ENCODE results near the gene BMPR1B. TPM values are rescaled to one million over a fixed set of nuclear protein-coding genes. Genes with fewer than 3 reads are reported as not detected.

BMPR1B gene
- total and polyA plus RNA-seq, 9 of the 15 experiments (the other 6 are each of a cell fraction or from before 2014, with no cell fraction given), result 0.01 TPM; not detected in 8

DNA sequence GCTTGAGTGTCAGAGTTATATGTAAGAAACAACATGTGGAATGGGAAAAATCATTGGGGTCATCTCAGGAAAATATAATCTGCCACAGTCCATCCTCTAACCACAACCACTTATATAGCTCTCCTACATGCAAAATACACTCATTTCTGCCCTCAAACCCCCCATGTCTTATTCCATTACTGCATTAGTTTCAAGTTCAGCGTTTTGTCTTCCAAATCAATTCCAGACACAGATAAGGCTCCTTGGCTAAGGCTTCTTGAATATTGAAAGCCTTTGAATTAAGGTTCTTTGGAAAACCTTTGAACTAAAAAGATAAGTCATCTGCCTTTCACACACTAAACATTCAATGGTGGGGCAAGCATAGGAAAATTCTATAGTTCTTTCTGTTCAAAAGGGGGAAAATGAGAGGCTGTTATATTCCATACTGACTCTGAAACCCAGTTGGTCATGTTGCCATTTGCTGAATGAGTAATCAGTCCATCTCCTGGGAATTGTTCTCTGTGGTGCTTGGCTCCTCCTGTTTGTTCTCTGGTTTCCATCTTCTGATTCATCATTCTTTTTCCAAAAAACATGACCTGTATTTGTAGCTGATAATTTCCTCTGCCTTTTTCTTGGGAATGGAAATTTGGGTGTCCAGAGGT is 218.7 kb downstream of the BMPR1B start:
- Histone ChIP-seq H3K36me3 (ENCODE audit: control insufficient read depth, insufficient read depth, low read length) (no peaks in the 10 kb centered on the region), H3K4me1 (replicated peaks in 1 of 2; ENCODE audit: control insufficient read depth in 2 of 2, insufficient read depth in 2 of 2, low read length in 2 of 2) (no peaks in the 10 kb centered on the region), H3K9me1 (ENCODE audit: control insufficient read depth, insufficient read depth, low read length) (no peaks in the 10 kb centered on the region), H3K4me3 (no peak overlapping the region), H2AFZ (ENCODE audit: low read depth, low read length) (no peak overlapping the region), H3K27ac (ENCODE audit: extremely low read depth, low read depth, low read length) (no peak overlapping the region), H3K9ac (ENCODE audit: insufficient read depth in 1 of 2, low read depth in 2 of 2, low read length in 2 of 2) (no peak overlapping the region), H3K79me2 (ENCODE audit: control insufficient read depth, insufficient read depth, low read length) (no peaks in the 10 kb centered on the region), H3K4me2 (ENCODE audit: insufficient read depth, low read length) (no peak overlapping the region), H4K20me1 (replicated peaks; ENCODE audit: control insufficient read depth, insufficient read depth, low read length) (no peaks in the 10 kb centered on the region), H3K9me3 (replicated peaks; ENCODE audit: control insufficient read depth, insufficient read depth, low read depth, low read length) (no peaks in the 10 kb centered on the region), H3K27me3 (ENCODE audit: control insufficient read depth in 2 of 2, insufficient read depth in 2 of 2, low read length in 2 of 2) (no peaks in the 10 kb centered on the region)
- TF ChIP-seq TSC22D4 (tag; IDR thresholded peaks at IDR 0.05) (no peak), RBM15 (IDR thresholded peaks at IDR 0.05; ENCODE audit: insufficient read depth, low read length) (no peak), POLR3G (IDR thresholded peaks at IDR 0.05; ENCODE audit: extremely low read depth, insufficient read length, insufficient replicate concordance) (no peak), E2F3 (CRISPR knock-in tag; IDR thresholded peaks at IDR 0.05) (no peak), GATAD2B (IDR thresholded peaks at IDR 0.05; ENCODE audit: borderline replicate concordance) (no peak), ZNF57 (CRISPR knock-in tag; IDR thresholded peaks at IDR 0.05) (no peak), PTRF (tag; IDR thresholded peaks at IDR 0.05) (no peak), SMARCC2 (IDR thresholded peaks at IDR 0.05; ENCODE audit: low read depth) (no peak), HNRNPH1 (optimal IDR thresholded peaks at IDR 0.05; ENCODE audit: low read depth, low read length) (no peak), THRAP3 (IDR thresholded peaks at IDR 0.05; ENCODE audit: borderline replicate concordance) (no peak), ZNF696 (CRISPR knock-in tag; conservative IDR thresholded peaks at IDR 0.05) (no peak), PCBP1 (IDR thresholded peaks at IDR 0.05; ENCODE audit: low read depth, low read length, poor library complexity, severe bottlenecking) (no peak), SETDB1 (IDR thresholded peaks at IDR 0.05; ENCODE audit: low read length) (no peak), ZNF282 (CRISPR knock-in tag; IDR thresholded peaks at IDR 0.05) (no peak)
- ChIA-PET CTCF (ENCODE audit: low intra/inter-chr PET ratio) (no interaction called here), POLR2A (no interaction called here)
- no peak for DNase-seq (ENCODE audit: extremely low read depth in 1 of 4, low spot score in 3 of 4)
- WGBS (ENCODE audit: insufficient coverage, low coverage, missing lambda C conversion rate), result 0% methylated on average over 1 of the region's 1 CpG
- no peak for ATAC-seq
- intact Hi-C loops (cut with micrococcal nuclease) (no loop called here), in situ Hi-C loops (cut with MboI) (no loop called here)
- BruUV-seq (replicated peaks), result no TSS peak
- no peak for FAIRE-seq
